GM12873 (cell line): ENCODE data around the gene ARMH1.

Experiments used
- CTCF ChIP-seq: IDR thresholded peaks from 2 replicates; pipeline ENCODE4 v1.5.1; 2012; ENCODE audit warnings: low read depth, mild to moderate bottlenecking, moderate library complexity, low read length, control low read depth; ENCODE audit not compliant: insufficient read depth; ENCODE audit errors: missing control alignments

Gene ARMH1

GRCh38 chr1:44674113-44675000, at the start of gene ARMH1, which contains the start of gene TMEM53:
ARMH1 (plus strand) TSS chr1:44674714; CDS start chr1:44689698, 14,984 bp downstream.
TMEM53 (minus strand) TSS chr1:44674481; CDS start chr1:44674391, 90 bp downstream.
- TF ChIP-seq CTCF: peak; percentile 30

- no peak for TF ChIP-seq CTCF
These were observed 49.2 kb upstream of the ARMH1 start for GRCh38 chr1:44625348-44625747.

- no peak for TF ChIP-seq CTCF
These were observed 45.4 kb upstream of the ARMH1 start for GRCh38 chr1:44628962-44629756.

- no peak for TF ChIP-seq CTCF
These were observed 44.4 kb upstream of the ARMH1 start for GRCh38 chr1:44630116-44630515.

GRCh38 chr1:44631333-44631646, 43.2 kb upstream of the ARMH1 start:
- TF ChIP-seq CTCF: no peak

- no peak for TF ChIP-seq CTCF
These were observed 42.6 kb upstream of the ARMH1 start for GRCh38 chr1:44631647-44632539.
